ENCODE results near the gene CDK12. TPM values are rescaled to one million over a fixed set of nuclear protein-coding genes. Genes with fewer than 3 reads are reported as not detected.
"Not testable (repeated sequence)": the region's sequence is repeated elsewhere in the genome, so short reads cannot be mapped to it uniquely, and the experiment has no call there.

CDK12 gene
- total RNA-seq, 1 donor from 2014 or later = 93.4 TPM

DNA sequence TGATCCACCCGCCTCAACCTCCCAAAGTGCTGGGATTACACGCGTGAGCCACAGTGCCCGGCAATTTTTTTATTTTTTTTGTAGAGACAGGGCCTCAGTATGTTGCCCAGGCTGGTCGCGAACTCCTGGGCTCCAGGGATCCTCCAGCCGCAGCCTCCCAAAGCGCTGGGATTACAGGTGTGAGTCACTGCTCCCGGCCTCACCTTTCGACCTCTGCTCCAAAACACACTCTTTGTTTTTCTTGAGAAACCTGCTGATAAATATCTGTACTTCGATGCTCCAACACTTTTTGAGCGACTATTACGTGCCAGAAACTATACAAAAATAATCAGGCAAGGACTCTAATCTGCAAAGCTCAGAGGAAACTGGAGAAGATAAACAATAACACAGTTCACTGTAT is 11.2 kb upstream of the CDK12 start:
- H3K4me1 Mint-ChIP-seq = peaks cover 14% of the 10 kb centered on the region
- TF ChIP-seq, protein P1, sequence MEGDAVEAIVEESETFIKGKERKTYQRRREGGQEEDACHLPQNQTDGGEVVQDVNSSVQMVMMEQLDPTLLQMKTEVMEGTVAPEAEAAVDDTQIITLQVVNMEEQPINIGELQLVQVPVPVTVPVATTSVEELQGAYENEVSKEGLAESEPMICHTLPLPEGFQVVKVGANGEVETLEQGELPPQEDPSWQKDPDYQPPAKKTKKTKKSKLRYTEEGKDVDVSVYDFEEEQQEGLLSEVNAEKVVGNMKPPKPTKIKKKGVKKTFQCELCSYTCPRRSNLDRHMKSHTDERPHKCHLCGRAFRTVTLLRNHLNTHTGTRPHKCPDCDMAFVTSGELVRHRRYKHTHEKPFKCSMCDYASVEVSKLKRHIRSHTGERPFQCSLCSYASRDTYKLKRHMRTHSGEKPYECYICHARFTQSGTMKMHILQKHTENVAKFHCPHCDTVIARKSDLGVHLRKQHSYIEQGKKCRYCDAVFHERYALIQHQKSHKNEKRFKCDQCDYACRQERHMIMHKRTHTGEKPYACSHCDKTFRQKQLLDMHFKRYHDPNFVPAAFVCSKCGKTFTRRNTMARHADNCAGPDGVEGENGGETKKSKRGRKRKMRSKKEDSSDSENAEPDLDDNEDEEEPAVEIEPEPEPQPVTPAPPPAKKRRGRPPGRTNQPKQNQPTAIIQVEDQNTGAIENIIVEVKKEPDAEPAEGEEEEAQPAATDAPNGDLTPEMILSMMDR (IDR thresholded peaks at IDR 0.05; ENCODE audit: unreplicated experiment) = no peak
- peaks cover 10% of the 10 kb centered on the region for H3K36me3 Mint-ChIP-seq
- no peaks in the 10 kb centered on the region for H3K9me3 Mint-ChIP-seq
- H3K4me3 Mint-ChIP-seq = peak overlapping the region; percentile 99
- H3K27me3 Mint-ChIP-seq (ENCODE audit: low read depth) = no peaks in the 10 kb centered on the region
- no peak for DNase-seq (ENCODE audit: low spot score in 2 of 2, unreplicated experiment in 2 of 2)
- H3K27ac Mint-ChIP-seq = peak overlapping the region; percentile 100

DNA sequence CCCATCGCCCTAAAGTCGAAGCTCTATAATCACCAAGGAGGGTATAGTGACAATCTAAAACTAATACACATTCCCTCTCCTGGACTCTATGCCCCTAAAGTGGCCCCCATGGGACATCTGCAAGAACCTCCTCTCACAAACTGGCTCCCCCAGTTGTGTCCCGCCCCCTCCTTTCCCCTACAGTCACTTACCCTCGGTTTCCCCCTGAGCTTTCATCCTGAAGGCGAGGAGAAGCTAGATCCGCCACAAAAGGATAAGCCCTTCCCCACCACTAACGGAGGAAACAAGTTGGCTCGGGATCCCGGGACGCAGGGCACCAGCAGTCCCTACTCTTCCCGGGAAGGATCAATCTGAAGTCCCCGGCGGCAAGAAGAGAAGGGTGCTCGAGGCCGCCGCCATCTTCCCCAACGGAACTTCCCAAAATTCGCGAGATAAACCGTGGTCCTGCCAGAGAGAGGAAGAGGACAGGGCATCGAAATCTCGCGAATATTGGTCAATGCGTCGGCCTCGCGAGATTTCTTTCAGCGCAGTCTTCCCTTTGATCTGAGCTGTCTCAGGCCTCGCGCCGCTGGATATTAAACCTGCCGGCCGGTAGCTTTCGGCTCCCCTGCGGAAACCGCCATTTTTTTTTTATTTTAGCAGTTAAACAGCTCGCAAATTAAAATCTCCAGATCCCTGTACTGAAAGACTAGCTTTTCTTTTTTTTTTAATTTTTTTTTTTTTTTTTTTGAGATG is 10.3 kb upstream of the CDK12 start, which contains the start of gene MED1:
TSS of gene MED1 (minus strand) at position 417 of the 735 bp plus-strand sequence. CDS start at position 216, 201 bp downstream.
- no peaks in the 10 kb centered on the region for H3K27me3 Mint-ChIP-seq (ENCODE audit: low read depth)

DNA sequence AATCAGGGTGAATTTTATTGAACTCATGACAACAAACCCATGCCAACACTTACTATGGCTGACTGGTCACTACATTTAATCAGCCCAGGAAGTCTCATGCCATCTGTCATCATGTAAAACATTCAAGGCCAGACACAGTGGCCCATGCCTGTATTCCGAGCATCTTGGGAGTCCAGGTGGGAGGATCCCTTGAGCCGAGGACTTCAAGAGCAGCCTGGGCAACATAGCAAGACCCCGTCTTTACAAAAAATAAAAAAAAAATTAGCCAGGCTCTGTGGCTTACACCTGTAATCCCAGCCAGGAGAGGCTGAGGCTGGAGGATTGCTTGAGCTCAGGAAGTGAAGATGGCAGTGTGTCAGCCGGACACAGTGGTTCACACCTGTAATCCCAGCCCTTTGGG is 5.4 kb upstream of the CDK12 start:
- Mint-ChIP-seq H3K27me3 (ENCODE audit: low read depth) (no peaks in the 10 kb centered on the region), H3K4me1 (peaks cover 4% of the 10 kb centered on the region), H3K9me3 (no peaks in the 10 kb centered on the region), H3K27ac (no peak overlapping the region), H3K36me3 (no peaks in the 10 kb centered on the region), H3K4me3 (no peak overlapping the region)
- TF ChIP-seq, protein P1 (IDR thresholded peaks at IDR 0.05; ENCODE audit: unreplicated experiment) = no peak
- no peak for DNase-seq (ENCODE audit: low spot score in 2 of 2, unreplicated experiment in 2 of 2)

More for the DNA sequence above, 10.3 kb upstream of the CDK12 start, which contains the start of gene MED1:
- peaks cover 10% of the 10 kb centered on the region for H3K36me3 Mint-ChIP-seq
- H3K4me3 Mint-ChIP-seq = peak within 1 kb of the TSS; percentile 99
- TF ChIP-seq, protein P1 (IDR thresholded peaks at IDR 0.05; ENCODE audit: unreplicated experiment) = no peak
- peak; percentile 86 to 90 for DNase-seq (ENCODE audit: low spot score in 2 of 2, unreplicated experiment in 2 of 2)
- H3K4me1 Mint-ChIP-seq = peaks cover 14% of the 10 kb centered on the region
- H3K9me3 Mint-ChIP-seq = no peaks in the 10 kb centered on the region
- H3K27ac Mint-ChIP-seq = peak within 1 kb of the TSS; percentile 100

DNA sequence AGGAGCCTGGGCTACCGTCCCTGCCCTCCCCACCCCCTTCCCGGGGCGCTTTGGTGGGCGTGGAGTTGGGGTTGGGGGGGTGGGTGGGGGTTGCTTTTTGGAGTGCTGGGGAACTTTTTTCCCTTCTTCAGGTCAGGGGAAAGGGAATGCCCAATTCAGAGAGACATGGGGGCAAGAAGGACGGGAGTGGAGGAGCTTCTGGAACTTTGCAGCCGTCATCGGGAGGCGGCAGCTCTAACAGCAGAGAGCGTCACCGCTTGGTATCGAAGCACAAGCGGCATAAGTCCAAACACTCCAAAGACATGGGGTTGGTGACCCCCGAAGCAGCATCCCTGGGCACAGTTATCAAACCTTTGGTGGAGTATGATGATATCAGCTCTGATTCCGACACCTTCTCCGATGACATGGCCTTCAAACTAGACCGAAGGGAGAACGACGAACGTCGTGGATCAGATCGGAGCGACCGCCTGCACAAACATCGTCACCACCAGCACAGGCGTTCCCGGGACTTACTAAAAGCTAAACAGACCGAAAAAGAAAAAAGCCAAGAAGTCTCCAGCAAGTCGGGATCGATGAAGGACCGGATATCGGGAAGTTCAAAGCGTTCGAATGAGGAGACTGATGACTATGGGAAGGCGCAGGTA is 762 bp downstream of the CDK12 start:
- Mint-ChIP-seq H3K36me3 (peaks cover 2% of the 10 kb centered on the region), H3K27ac (peak overlapping the region; percentile 100), H3K27me3 (ENCODE audit: low read depth) (no peaks in the 10 kb centered on the region), H3K9me3 (no peaks in the 10 kb centered on the region), H3K4me3 (peak overlapping the region; percentile 96), H3K4me1 (peaks cover 30% of the 10 kb centered on the region)
- DNase-seq (ENCODE audit: low spot score in 2 of 2, unreplicated experiment in 2 of 2) = peak in 1 of 2 experiments; percentile 41
- TF ChIP-seq, protein P1 (IDR thresholded peaks at IDR 0.05; ENCODE audit: unreplicated experiment) = no peak

DNA sequence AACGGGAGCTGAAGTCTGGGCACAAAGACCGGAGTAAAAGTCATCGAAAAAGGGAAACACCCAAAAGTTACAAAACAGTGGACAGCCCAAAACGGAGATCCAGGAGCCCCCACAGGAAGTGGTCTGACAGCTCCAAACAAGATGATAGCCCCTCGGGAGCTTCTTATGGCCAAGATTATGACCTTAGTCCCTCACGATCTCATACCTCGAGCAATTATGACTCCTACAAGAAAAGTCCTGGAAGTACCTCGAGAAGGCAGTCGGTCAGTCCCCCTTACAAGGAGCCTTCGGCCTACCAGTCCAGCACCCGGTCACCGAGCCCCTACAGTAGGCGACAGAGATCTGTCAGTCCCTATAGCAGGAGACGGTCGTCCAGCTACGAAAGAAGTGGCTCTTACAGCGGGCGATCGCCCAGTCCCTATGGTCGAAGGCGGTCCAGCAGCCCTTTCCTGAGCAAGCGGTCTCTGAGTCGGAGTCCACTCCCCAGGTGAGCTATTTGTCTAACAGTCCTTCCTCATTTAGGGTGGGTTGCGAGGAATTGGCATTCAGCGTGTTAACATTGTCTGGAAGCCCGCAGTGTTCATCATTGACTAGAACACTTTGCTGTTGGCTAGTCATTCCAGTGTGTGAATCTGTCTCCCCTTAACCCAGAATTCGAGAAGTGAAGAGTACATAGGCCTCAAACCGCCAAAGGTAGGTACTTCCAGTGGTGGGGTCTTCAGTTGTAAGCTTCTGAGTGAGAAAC is 1.5 kb downstream of the CDK12 start:
- H3K36me3 Mint-ChIP-seq = peaks cover 8% of the 10 kb centered on the region
- peak in 1 of 2 experiments; percentile 42 for DNase-seq (ENCODE audit: low spot score in 2 of 2, unreplicated experiment in 2 of 2)
- H3K4me3 Mint-ChIP-seq = peak overlapping the region; percentile 96
- H3K9me3 Mint-ChIP-seq = no peaks in the 10 kb centered on the region
- TF ChIP-seq, protein P1 (IDR thresholded peaks at IDR 0.05; ENCODE audit: unreplicated experiment) = no peak
- H3K27ac Mint-ChIP-seq = peak overlapping the region; percentile 97
- H3K27me3 Mint-ChIP-seq (ENCODE audit: low read depth) = no peaks in the 10 kb centered on the region
- H3K4me1 Mint-ChIP-seq = peaks cover 35% of the 10 kb centered on the region

DNA sequence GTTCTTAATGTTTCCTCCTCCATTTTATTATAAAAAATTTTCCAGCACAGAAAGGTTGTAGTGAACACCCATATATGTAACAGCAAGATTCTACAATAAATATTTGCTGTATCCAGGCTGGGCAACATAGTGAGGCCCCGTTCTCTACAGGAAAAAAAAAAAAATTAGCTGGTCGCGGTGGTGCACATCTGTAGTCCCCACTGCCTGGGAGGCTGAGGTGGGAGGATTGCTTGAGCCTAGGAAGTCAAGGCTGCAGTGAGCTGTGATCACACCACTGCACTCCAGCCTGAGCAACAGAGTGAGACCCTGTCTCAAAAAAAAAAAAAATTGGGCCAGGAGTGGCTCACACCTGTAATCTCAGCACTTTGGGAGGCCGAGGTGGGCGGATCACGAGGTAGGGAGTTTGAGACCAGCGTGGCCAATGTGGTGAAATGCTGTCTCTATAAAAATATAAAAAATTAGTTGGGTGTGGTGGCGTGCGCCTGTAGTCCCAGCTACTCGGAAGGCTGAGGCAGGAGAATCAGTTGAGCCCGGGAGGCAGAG is 3.4 kb downstream of the CDK12 start:
- not testable (repeated sequence) for DNase-seq (ENCODE audit: low spot score in 2 of 2, unreplicated experiment in 2 of 2); H3K36me3 Mint-ChIP-seq; H3K9me3 Mint-ChIP-seq; H3K27me3 Mint-ChIP-seq (ENCODE audit: low read depth)
- Mint-ChIP-seq H3K4me1 (peaks cover 35% of the 10 kb centered on the region), H3K27ac (peak overlapping the region; percentile 21), H3K4me3 (peak overlapping the region; percentile 96)

DNA sequence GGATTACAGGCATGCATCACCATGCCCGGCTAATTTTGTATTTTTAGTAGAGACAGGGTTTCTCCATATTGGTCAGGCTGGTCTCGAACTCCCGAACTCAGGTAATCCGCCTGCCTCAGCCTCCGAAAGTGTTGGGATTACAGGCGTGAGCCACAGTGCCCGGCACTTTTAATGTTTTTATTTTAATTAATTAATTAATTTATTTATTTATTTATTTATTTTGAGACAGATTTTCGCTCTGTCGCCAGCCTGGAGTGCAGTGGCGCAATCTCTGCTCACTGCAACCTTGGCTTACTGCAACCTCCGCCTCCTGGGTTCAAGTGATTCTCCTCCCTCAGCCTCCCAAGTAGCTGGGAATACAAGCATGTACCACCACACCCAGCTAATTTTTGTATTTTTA is 7.3 kb downstream of the CDK12 start:
- H3K36me3 Mint-ChIP-seq = peaks cover 13% of the 10 kb centered on the region
- DNase-seq (ENCODE audit: low spot score in 2 of 2, unreplicated experiment in 2 of 2) = not testable (repeated sequence)

More for the DNA sequence above, 7.3 kb downstream of the CDK12 start:
- H3K27ac Mint-ChIP-seq; H3K9me3 Mint-ChIP-seq; H3K27me3 Mint-ChIP-seq (ENCODE audit: low read depth); H3K4me3 Mint-ChIP-seq: not testable (repeated sequence)
- peaks cover 28% of the 10 kb centered on the region for H3K4me1 Mint-ChIP-seq
